ENCODE data around the gene C2CD4C.
"Not testable (repeated sequence)": the region's sequence is repeated elsewhere in the genome, so short reads cannot be mapped to it uniquely, and the experiment has no call there.

The C2CD4C gene

DNA sequence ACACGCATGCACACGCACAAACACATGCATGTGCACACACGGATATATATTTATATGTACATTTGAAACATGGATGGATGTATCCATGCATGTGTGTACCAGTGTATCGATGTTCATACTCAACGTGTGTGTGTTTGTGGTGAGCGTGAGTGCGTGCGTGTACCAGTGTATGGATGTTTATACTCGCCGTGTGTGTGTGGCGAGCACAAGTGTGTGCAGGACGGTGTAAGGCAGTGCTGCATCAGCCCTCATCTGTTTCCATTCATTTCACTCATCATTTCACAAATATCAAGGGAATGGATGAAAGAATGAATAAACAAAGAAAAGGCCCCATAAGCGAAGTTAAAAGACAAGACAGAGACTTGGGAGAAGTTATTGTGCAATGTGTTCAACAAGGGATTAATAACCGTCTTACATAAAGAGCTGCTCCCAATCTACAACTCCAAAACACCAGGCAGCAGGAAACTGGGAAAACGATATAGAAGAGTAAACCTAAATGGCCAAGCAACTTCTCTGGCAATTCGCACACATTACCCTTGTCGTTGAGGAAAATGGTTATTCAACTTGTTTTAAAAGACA, 42.7 kb downstream of the C2CD4C start:
- no peak for DNase-seq (ENCODE audit: low read depth, low spot score)

GRCh38 chr19:364496-365287, 44.3 kb downstream of the C2CD4C start:
- no peak for DNase-seq (ENCODE audit: low read depth, low spot score)

- no peak for DNase-seq (ENCODE audit: low read depth, low spot score)
These were observed 46.3 kb downstream of the C2CD4C start for GRCh38 chr19:362683-363082.

GRCh38 chr19:362154-362553, 46.8 kb downstream of the C2CD4C start:
- DNase-seq (ENCODE audit: low read depth, low spot score) = no peak

DNA sequence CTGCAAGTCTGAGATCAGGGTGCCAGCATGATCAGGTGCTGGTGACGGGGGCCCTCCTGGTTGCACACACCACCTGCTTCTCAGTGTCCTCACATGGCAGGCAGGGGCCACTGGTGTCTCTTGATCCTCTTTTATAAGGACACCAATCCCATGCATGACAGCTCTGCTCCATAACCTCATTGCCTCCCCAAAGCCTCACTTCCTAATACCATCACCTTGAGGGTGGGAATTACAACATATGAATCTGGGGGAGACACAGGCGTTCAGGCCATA, 49.4 kb downstream of the C2CD4C start:
- no peak for DNase-seq (ENCODE audit: low read depth, low spot score)

- DNase-seq (ENCODE audit: low read depth, low spot score) = not testable (repeated sequence)
These were observed 53.4 kb downstream of the C2CD4C start for GRCh38 chr19:355536-355935.
